Suprapubic skin (tissue), 4 donors: ENCODE results near the gene ADAMTS12. TPM values are rescaled to one million over a fixed set of nuclear protein-coding genes. Genes with fewer than 3 reads are reported as not detected.
"Not testable (repeated sequence)": the region's sequence is repeated elsewhere in the genome, so short reads cannot be mapped to it uniquely, and the experiment has no call there.

Source experiments
- DNase-seq, 2 donors: peaks; one replicate each; pipeline ENCODE4 v3.0.0-alpha.2; 2019; ENCODE audit warnings: low spot score in 2 of 2
- H3K27ac ChIP-seq: fragments of 200-600 bp; sonication (generic); one replicate; pipeline ENCODE4 v1.5.1; 2019
- H3K27me3 ChIP-seq: fragments of 200-600 bp; sonication (generic); one replicate; pipeline ENCODE4 v1.5.1; 2019
- H3K36me3 ChIP-seq: fragments of 200-600 bp; sonication (generic); one replicate; pipeline ENCODE4 v1.5.1; 2019
- H3K4me1 ChIP-seq: fragments of 200-600 bp; sonication (generic); one replicate; pipeline ENCODE4 v1.5.1; 2019
- H3K4me3 ChIP-seq: fragments of 200-600 bp; sonication (generic); one replicate; pipeline ENCODE4 v1.5.1; 2019; ENCODE audit warnings: mild to moderate bottlenecking
- H3K9me3 ChIP-seq: fragments of 200-600 bp; sonication (generic); one replicate; pipeline ENCODE4 v1.5.1; 2019
- EP300 ChIP-seq: sonication (generic); formaldehyde crosslinking; IDR thresholded peaks from one replicate; pipeline ENCODE4 v1.6.1; 2017; ENCODE audit warnings: antibody characterized with exemption
- POLR2A ChIP-seq, 2 donors: fragments of 450-650 bp; IDR thresholded peaks; one replicate each; pipeline ENCODE4 v1.6.1; 2017; ENCODE audit warnings: antibody characterized with exemption in 2 of 2, mild to moderate bottlenecking in 2 of 2, moderate library complexity in 2 of 2
- POLR2AphosphoS5 ChIP-seq, 3 donors: sonication (generic); formaldehyde crosslinking; IDR thresholded peaks; one replicate each; pipeline ENCODE4 v1.6.1; 2017; ENCODE audit warnings: antibody characterized with exemption in 3 of 3
- WGBS: methylation state at CpG from one replicate; pipeline ENCODE4 v1.1.5; 2018; 5-methylcytosine and 5-hydroxymethylcytosine counted together
- total RNA-seq, 4 donors: library from RNA; depleted of rRNA; stranded (reverse); fragments of >200 nt; gene quantifications; one replicate each; pipeline ENCODE4 v1.1.0, GENCODE V29; 2016
- TF ChIP-seq, protein P1 (sequence below), 2 donors: fragments of 200-600 bp in 1 of 2; fragments of 450-650 bp in 1 of 2; sonication (generic) in 1 of 2; IDR thresholded peaks; one replicate each; pipeline ENCODE4 v1.5.1; 2016 to 2019; ENCODE audit warnings: antibody characterized with exemption in 2 of 2, mild to moderate bottlenecking in 1 of 2, moderate library complexity in 1 of 2

ADAMTS12 gene
- total RNA-seq, 4 donors from 2014 or later = 0.26 to 1.3 (median 0.57) TPM

DNA sequence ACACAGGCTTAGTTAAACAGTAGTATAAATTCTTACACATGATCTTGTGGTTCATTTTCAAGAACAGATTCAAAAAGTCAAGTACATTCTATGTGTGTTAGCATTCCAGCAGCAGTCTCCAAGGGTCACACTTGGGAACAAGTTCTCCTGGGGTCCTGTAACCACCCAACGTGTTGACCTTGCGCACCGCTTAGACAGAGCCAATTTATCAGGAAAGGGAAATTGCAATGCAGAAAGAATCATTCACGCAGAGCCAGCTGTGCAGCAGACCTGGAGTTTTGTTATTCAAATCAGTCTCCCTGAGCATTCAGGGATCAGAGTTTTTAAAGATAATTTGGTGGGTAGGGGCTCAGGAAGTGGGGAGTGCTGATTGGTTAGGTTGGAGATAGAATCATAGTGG is 35.9 kb upstream of the ADAMTS12 start:
- H3K27me3 ChIP-seq = no peaks in the 10 kb centered on the region
- no peak overlapping the region for H3K4me3 ChIP-seq
- WGBS = 56% methylated on average over 4 of the region's 4 CpGs
- H3K36me3 ChIP-seq = no peaks in the 10 kb centered on the region
- H3K9me3 ChIP-seq = no peaks in the 10 kb centered on the region
- TF ChIP-seq POLR2AphosphoS5 (IDR thresholded peaks at IDR 0.05) (no peak), EP300 (no peak), POLR2A (IDR thresholded peaks at IDR 0.05) (no peak)
- TF ChIP-seq, protein P1, sequence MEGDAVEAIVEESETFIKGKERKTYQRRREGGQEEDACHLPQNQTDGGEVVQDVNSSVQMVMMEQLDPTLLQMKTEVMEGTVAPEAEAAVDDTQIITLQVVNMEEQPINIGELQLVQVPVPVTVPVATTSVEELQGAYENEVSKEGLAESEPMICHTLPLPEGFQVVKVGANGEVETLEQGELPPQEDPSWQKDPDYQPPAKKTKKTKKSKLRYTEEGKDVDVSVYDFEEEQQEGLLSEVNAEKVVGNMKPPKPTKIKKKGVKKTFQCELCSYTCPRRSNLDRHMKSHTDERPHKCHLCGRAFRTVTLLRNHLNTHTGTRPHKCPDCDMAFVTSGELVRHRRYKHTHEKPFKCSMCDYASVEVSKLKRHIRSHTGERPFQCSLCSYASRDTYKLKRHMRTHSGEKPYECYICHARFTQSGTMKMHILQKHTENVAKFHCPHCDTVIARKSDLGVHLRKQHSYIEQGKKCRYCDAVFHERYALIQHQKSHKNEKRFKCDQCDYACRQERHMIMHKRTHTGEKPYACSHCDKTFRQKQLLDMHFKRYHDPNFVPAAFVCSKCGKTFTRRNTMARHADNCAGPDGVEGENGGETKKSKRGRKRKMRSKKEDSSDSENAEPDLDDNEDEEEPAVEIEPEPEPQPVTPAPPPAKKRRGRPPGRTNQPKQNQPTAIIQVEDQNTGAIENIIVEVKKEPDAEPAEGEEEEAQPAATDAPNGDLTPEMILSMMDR (IDR thresholded peaks at IDR 0.05) = no peak
- no peak for DNase-seq
- H3K4me1 ChIP-seq = no peaks in the 10 kb centered on the region
- no peak overlapping the region for H3K27ac ChIP-seq

DNA sequence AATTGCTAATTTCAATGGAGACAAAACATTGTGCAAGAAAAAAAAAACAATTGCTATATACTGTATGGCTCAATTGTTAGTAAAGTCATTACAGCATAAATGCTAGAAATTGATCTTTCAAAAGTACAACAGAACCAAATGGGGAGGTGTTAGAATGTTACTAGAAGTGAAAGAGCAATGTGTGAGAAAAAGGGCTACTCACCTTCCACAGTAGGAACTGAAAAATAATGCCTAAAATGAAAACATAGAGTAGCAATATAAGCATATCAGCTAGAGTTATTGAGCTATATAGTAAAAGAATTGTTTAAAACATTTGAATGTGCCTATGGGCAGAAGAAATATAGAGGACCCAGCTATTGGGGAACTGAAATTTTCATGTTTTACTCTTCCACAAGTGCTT is 33.5 kb upstream of the ADAMTS12 start:
- H3K27ac ChIP-seq = no peak overlapping the region
- no peaks in the 10 kb centered on the region for H3K27me3 ChIP-seq
- H3K9me3 ChIP-seq = no peaks in the 10 kb centered on the region
- no peak for DNase-seq
- TF ChIP-seq, protein P1 (IDR thresholded peaks at IDR 0.05) = no peak
- no peak for TF ChIP-seq EP300
- TF ChIP-seq POLR2AphosphoS5 (IDR thresholded peaks at IDR 0.05) = no peak
- no peak for TF ChIP-seq POLR2A (IDR thresholded peaks at IDR 0.05)
- no peaks in the 10 kb centered on the region for H3K4me1 ChIP-seq
- no peak overlapping the region for H3K4me3 ChIP-seq
- no peaks in the 10 kb centered on the region for H3K36me3 ChIP-seq

DNA sequence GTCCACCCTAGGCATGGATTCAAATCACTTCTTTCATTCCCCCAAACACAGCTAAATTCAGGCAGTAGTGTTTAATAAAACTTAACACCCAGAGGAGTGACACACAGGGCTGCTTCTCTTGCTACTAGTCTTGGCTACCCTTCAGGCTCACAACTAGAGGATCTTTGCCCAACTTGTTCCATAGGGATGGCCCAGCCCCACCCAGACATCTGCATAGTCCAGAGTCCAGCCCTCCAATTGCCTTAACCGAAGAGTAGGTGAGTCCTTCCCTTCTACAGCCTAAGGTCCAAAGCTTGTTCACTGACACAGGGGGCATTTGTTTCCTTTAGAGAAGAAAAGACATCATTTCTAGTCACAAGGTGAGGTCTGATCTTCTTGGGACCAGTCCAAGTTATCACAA is 29.2 kb upstream of the ADAMTS12 start:
- no peaks in the 10 kb centered on the region for H3K9me3 ChIP-seq
- TF ChIP-seq, protein P1 (IDR thresholded peaks at IDR 0.05) = no peak
- TF ChIP-seq POLR2A (IDR thresholded peaks at IDR 0.05) (no peak), POLR2AphosphoS5 (IDR thresholded peaks at IDR 0.05) (no peak), EP300 (no peak)
- DNase-seq = no peak
- WGBS = 100% methylated on average over 1 of the region's 1 CpG
- no peak overlapping the region for H3K27ac ChIP-seq
- no peaks in the 10 kb centered on the region for H3K4me1 ChIP-seq
- H3K36me3 ChIP-seq = no peaks in the 10 kb centered on the region
- H3K4me3 ChIP-seq = no peak overlapping the region
- no peaks in the 10 kb centered on the region for H3K27me3 ChIP-seq

DNA sequence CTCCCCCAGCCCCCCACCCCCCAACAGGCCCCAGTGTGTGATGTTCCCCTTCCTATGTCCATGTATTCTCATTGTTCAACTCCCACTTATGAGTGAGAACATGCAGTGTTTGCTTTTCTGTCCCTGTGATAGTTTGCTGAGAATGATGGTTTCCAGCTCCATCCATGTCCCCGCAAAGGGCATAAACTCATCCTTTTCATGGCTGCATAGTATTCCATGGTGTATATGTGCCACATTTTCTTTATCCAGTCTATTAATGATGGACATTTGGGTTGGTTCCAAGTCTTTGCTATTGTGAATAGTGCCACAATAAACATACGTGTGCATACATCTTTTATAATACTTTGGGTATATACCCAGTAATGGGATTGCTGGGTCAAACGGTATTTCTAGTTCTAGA is 23.1 kb upstream of the ADAMTS12 start:
- not testable (repeated sequence) for H3K4me3 ChIP-seq, H3K4me1 ChIP-seq, H3K27me3 ChIP-seq, H3K27ac ChIP-seq, H3K9me3 ChIP-seq, DNase-seq, H3K36me3 ChIP-seq
- WGBS = 88% methylated on average over 3 of the region's 3 CpGs

DNA sequence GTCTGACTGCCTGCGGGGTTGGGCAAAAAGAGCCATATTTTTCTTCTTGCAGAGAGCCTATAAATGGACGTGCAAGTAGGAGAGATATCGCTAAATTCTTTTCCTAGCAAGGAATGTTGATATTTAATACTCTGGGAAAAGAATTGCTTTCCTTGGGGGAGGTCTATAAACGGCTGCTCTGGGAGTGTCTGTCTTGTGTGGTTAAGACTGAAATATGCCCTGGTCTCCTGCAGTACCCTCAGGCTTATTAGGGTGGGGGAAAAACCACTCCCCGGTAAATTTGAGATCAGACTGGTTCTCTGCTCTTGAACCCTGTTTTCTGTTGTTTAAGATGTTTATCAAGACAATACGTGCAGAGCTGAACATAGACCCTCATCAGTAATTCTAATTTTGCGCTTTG is 14.5 kb upstream of the ADAMTS12 start:
- H3K27me3 ChIP-seq, H3K27ac ChIP-seq, H3K4me1 ChIP-seq, H3K4me3 ChIP-seq, DNase-seq, H3K36me3 ChIP-seq: not testable (repeated sequence)
- 88% methylated on average over 7 of the region's 7 CpGs for WGBS
- peaks cover 26% of the 10 kb centered on the region for H3K9me3 ChIP-seq

DNA sequence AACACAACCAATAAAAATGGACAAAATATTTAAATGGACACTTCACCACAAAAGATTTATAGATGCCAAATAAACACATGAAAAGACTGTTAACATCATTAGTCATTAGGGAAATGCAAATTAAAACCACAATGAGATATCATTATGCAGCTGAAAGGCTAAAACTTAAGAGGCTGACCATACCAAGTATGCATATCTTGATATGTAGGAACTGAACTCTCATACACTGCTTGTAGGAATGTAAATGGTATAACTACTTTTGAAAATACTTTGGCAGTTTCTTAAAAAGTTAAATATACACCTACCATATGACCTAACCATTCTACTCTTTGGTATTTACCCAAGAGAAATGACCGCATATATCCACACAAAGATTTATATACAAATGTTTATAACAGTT is 13.6 kb upstream of the ADAMTS12 start:
- no peak overlapping the region for H3K27ac ChIP-seq
- no peak for DNase-seq
- WGBS = 93% methylated on average over 1 of the region's 1 CpG
- TF ChIP-seq, protein P1 (IDR thresholded peaks at IDR 0.05) = no peak
- TF ChIP-seq POLR2A (IDR thresholded peaks at IDR 0.05) (no peak), POLR2AphosphoS5 (IDR thresholded peaks at IDR 0.05) (no peak), EP300 (no peak)
- no peaks in the 10 kb centered on the region for H3K4me1 ChIP-seq
- H3K9me3 ChIP-seq = peaks cover 26% of the 10 kb centered on the region
- H3K36me3 ChIP-seq = no peaks in the 10 kb centered on the region
- H3K4me3 ChIP-seq = no peak overlapping the region
- no peaks in the 10 kb centered on the region for H3K27me3 ChIP-seq
